Measurements from ENCODE around the gene SNN.

SNN gene

GRCh38 chr16:11642765-11643116 lies 25.5 kb upstream of the SNN start:
- no peak for DNase-seq (ENCODE audit: low spot score)

DNA sequence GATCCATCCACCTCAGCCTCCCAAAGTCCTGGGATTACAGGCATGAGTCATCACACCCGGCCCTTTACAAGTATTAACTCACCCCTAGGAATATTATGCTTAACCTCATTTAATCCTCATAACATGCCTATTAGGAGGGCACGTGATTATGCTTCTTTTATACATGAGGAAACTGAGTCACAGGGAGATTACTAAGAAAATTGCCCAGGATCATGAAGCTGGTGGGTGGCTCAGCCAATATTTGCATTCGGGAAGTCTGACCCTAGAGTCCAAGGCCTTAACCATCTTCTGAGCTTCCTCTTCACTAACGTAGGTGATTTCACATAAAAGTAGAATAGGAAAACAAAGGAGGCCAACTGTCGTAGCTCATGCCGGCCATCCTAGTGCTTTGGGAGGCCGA lies 19.0 kb upstream of the SNN start:
- Histone ChIP-seq H3K14ac (ENCODE audit: low read length) (no peak overlapping the region), H3K4me1 (ENCODE audit: control insufficient read depth in 2 of 2, insufficient read depth in 1 of 2, low read depth in 1 of 2, low read length in 2 of 2) (no peaks in the 10 kb centered on the region), H3K79me1 (ENCODE audit: low read depth, low read length) (no peaks in the 10 kb centered on the region), H2BK12ac (ENCODE audit: low read length) (no peak overlapping the region), H3K27ac (replicated peaks; ENCODE audit: low read length) (no peak overlapping the region), H3K36me3 (replicated peaks in 1 of 2; ENCODE audit: control insufficient read depth in 2 of 2, insufficient read depth in 2 of 2, low read length in 2 of 2) (no peaks in the 10 kb centered on the region), H2BK15ac (ENCODE audit: low read length) (no peak overlapping the region), H3K4ac (ENCODE audit: low read length) (no peak overlapping the region), H3K27me3 (ENCODE audit: control insufficient read depth in 3 of 3, insufficient read depth in 3 of 3, low read depth in 1 of 3, low read length in 3 of 3) (no peaks in the 10 kb centered on the region), H3K18ac (ENCODE audit: low read length) (no peak overlapping the region), H3K23ac (ENCODE audit: low read depth, low read length, poor library complexity) (no peak overlapping the region), H4K8ac (ENCODE audit: low read depth, low read length) (no peak overlapping the region), H3K4me3 (ENCODE audit: low read length in 2 of 2) (no peak overlapping the region), H4K91ac (ENCODE audit: low read depth, low read length, poor library complexity) (no peak overlapping the region), H2AK5ac (ENCODE audit: low read depth, low read length) (no peak overlapping the region), H3K9ac (ENCODE audit: low read depth, low read length, poor library complexity) (no peak overlapping the region), H2BK5ac (ENCODE audit: low read length) (no peak overlapping the region), H2AFZ (ENCODE audit: low read length) (no peak overlapping the region), H3K4me2 (ENCODE audit: insufficient read depth, low read length, poor library complexity, severe bottlenecking) (no peak overlapping the region), H3K9me3 (replicated peaks in 1 of 2; ENCODE audit: control insufficient read depth in 2 of 2, insufficient read depth in 1 of 2, low read depth in 1 of 2, low read length in 2 of 2) (no peaks in the 10 kb centered on the region), H2BK120ac (ENCODE audit: low read depth, low read length) (no peak overlapping the region)
- no peak for DNase-seq (ENCODE audit: low spot score)
- WGBS, 2 donors (ENCODE audit: extremely low coverage in 2 of 2, insufficient read length in 2 of 2, insufficient replicate concordance in 1 of 2) = no CpG with 5 or more reads among the region's 7 CpGs

More at GRCh38 chr16:11642765-11643116, 25.5 kb upstream of the SNN start:
- Histone ChIP-seq H3K18ac (ENCODE audit: low read length) (no peak overlapping the region), H2BK12ac (ENCODE audit: low read length) (no peak overlapping the region), H3K79me1 (ENCODE audit: low read depth, low read length) (no peaks in the 10 kb centered on the region), H3K9me3 (replicated peaks in 1 of 2; ENCODE audit: control insufficient read depth in 2 of 2, insufficient read depth in 1 of 2, low read depth in 1 of 2, low read length in 2 of 2) (no peaks in the 10 kb centered on the region), H3K36me3 (replicated peaks in 1 of 2; ENCODE audit: control insufficient read depth in 2 of 2, insufficient read depth in 2 of 2, low read length in 2 of 2) (no peaks in the 10 kb centered on the region), H3K27me3 (ENCODE audit: control insufficient read depth in 3 of 3, insufficient read depth in 3 of 3, low read depth in 1 of 3, low read length in 3 of 3) (no peaks in the 10 kb centered on the region), H3K27ac (replicated peaks; ENCODE audit: low read length) (no peak overlapping the region), H3K14ac (ENCODE audit: low read length) (no peak overlapping the region), H4K91ac (ENCODE audit: low read depth, low read length, poor library complexity) (no peak overlapping the region), H2BK120ac (ENCODE audit: low read depth, low read length) (no peak overlapping the region), H2BK15ac (ENCODE audit: low read length) (no peak overlapping the region), H3K4me3 (ENCODE audit: low read length in 2 of 2) (peak overlapping the region in 1 of 2 donors; percentile 12), H2BK5ac (ENCODE audit: low read length) (no peak overlapping the region), H2AK5ac (ENCODE audit: low read depth, low read length) (no peak overlapping the region), H4K8ac (ENCODE audit: low read depth, low read length) (no peak overlapping the region), H3K4me1 (ENCODE audit: control insufficient read depth in 2 of 2, insufficient read depth in 1 of 2, low read depth in 1 of 2, low read length in 2 of 2) (peaks cover 10% of the 10 kb centered on the region in 2 donors), H2AFZ (ENCODE audit: low read length) (no peak overlapping the region), H3K4me2 (ENCODE audit: insufficient read depth, low read length, poor library complexity, severe bottlenecking) (no peak overlapping the region), H3K9ac (ENCODE audit: low read depth, low read length, poor library complexity) (no peak overlapping the region), H3K23ac (ENCODE audit: low read depth, low read length, poor library complexity) (no peak overlapping the region), H3K4ac (ENCODE audit: low read length) (no peak overlapping the region)
- WGBS, 2 donors (ENCODE audit: extremely low coverage in 2 of 2, insufficient read length in 2 of 2, insufficient replicate concordance in 1 of 2) = no CpG with 5 or more reads among the region's 4 CpGs

DNA sequence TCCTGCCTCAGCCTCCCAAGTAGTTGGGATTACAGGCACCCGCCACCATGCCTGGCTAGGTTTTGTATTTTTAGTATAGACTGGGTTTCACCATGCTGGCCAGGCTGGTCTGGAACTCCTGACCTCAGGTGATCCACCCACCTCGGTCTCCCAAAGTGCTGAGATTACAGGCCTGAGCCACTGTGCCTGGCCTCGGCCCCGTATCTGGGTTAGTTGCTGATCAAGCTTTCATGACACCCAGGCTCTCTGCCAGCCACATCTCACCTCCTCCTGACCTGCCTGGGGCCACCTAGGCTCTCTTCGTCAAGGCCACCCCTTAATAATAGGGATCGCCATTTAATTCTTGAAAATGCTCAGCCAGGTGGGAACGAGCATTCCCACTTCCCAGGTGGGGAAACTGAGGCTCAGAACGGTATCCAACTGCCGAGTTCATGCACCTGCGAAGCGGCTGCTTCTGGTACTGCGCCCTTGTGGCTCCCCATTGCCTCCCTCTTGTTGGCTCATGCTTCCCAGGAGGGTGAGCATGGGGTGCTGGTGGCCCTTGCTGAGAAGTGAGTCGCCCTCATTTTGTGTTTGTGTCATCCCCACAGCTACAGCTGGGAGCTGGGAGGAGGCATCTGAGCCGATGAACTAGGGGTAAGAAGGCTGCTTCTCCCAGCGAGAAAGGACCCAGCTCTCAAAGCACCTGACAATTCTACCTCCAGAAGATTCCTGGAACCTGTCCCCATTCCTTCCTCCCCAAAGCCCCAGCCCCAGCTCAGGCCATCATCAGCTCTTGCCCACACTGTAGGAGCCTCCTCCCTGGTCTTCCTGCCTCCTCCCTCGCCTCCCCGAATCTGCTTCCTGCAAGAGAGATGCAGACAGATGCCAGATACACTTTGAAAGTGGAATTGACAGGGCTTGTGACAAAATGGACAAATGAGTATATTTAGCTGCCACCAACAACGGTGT lies 17.3 kb upstream of the SNN start:
- WGBS, 2 donors (ENCODE audit: extremely low coverage in 2 of 2, insufficient read length in 2 of 2, insufficient replicate concordance in 1 of 2) = no CpG with 5 or more reads among the region's 18 CpGs
- Histone ChIP-seq H3K23ac (ENCODE audit: low read depth, low read length, poor library complexity) (no peak overlapping the region), H3K36me3 (replicated peaks in 1 of 2; ENCODE audit: control insufficient read depth in 2 of 2, insufficient read depth in 2 of 2, low read length in 2 of 2) (no peaks in the 10 kb centered on the region), H2BK120ac (ENCODE audit: low read depth, low read length) (no peak overlapping the region), H3K4me2 (ENCODE audit: insufficient read depth, low read length, poor library complexity, severe bottlenecking) (no peak overlapping the region), H2AFZ (ENCODE audit: low read length) (no peak overlapping the region), H3K4me3 (ENCODE audit: low read length in 2 of 2) (no peak overlapping the region), H4K91ac (ENCODE audit: low read depth, low read length, poor library complexity) (no peak overlapping the region), H2BK12ac (ENCODE audit: low read length) (no peak overlapping the region), H3K18ac (ENCODE audit: low read length) (no peak overlapping the region), H2AK5ac (ENCODE audit: low read depth, low read length) (no peak overlapping the region), H4K8ac (ENCODE audit: low read depth, low read length) (no peak overlapping the region), H3K27ac (replicated peaks; ENCODE audit: low read length) (no peak overlapping the region), H3K27me3 (ENCODE audit: control insufficient read depth in 3 of 3, insufficient read depth in 3 of 3, low read depth in 1 of 3, low read length in 3 of 3) (no peaks in the 10 kb centered on the region), H3K79me1 (ENCODE audit: low read depth, low read length) (no peaks in the 10 kb centered on the region), H2BK5ac (ENCODE audit: low read length) (no peak overlapping the region), H3K4ac (ENCODE audit: low read length) (no peak overlapping the region), H3K9ac (ENCODE audit: low read depth, low read length, poor library complexity) (no peak overlapping the region), H3K9me3 (replicated peaks in 1 of 2; ENCODE audit: control insufficient read depth in 2 of 2, insufficient read depth in 1 of 2, low read depth in 1 of 2, low read length in 2 of 2) (no peaks in the 10 kb centered on the region), H2BK15ac (ENCODE audit: low read length) (no peak overlapping the region), H3K14ac (ENCODE audit: low read length) (no peak overlapping the region), H3K4me1 (ENCODE audit: control insufficient read depth in 2 of 2, insufficient read depth in 1 of 2, low read depth in 1 of 2, low read length in 2 of 2) (no peaks in the 10 kb centered on the region)
- DNase-seq (ENCODE audit: low spot score) = no peak

DNA sequence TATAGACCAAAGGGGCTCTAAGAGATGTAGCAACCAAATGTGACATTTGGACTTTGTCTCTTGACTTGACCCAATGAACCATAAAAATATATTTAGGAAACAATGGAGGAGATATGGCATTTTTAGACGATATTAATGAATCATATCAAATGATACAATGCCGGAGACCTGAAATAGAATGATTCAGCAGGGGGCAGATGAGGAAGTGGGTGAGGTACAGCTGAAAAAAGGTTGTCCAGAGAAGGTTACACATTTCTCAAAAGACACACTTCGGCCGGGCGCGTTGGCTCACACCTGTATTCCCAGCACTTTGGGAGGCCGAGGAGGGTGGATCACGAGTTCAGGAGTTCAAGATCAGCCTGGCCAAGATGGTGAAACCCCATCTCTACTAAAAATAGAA lies 16.5 kb upstream of the SNN start:
- DNase-seq (ENCODE audit: low spot score) = no peak
- Histone ChIP-seq H2BK15ac (ENCODE audit: low read length) (no peak overlapping the region), H3K14ac (ENCODE audit: low read length) (no peak overlapping the region), H3K9ac (ENCODE audit: low read depth, low read length, poor library complexity) (no peak overlapping the region), H3K9me3 (replicated peaks in 1 of 2; ENCODE audit: control insufficient read depth in 2 of 2, insufficient read depth in 1 of 2, low read depth in 1 of 2, low read length in 2 of 2) (no peaks in the 10 kb centered on the region), H3K27me3 (ENCODE audit: control insufficient read depth in 3 of 3, insufficient read depth in 3 of 3, low read depth in 1 of 3, low read length in 3 of 3) (no peaks in the 10 kb centered on the region), H3K36me3 (replicated peaks in 1 of 2; ENCODE audit: control insufficient read depth in 2 of 2, insufficient read depth in 2 of 2, low read length in 2 of 2) (no peaks in the 10 kb centered on the region), H3K4ac (ENCODE audit: low read length) (no peak overlapping the region), H2AFZ (ENCODE audit: low read length) (no peak overlapping the region), H3K18ac (ENCODE audit: low read length) (no peak overlapping the region), H2BK120ac (ENCODE audit: low read depth, low read length) (no peak overlapping the region), H3K79me1 (ENCODE audit: low read depth, low read length) (no peaks in the 10 kb centered on the region), H3K23ac (ENCODE audit: low read depth, low read length, poor library complexity) (no peak overlapping the region), H4K91ac (ENCODE audit: low read depth, low read length, poor library complexity) (no peak overlapping the region), H3K4me3 (ENCODE audit: low read length in 2 of 2) (no peak overlapping the region), H2BK12ac (ENCODE audit: low read length) (no peak overlapping the region), H2BK5ac (ENCODE audit: low read length) (no peak overlapping the region), H3K27ac (replicated peaks; ENCODE audit: low read length) (no peak overlapping the region), H4K8ac (ENCODE audit: low read depth, low read length) (no peak overlapping the region), H2AK5ac (ENCODE audit: low read depth, low read length) (no peak overlapping the region), H3K4me1 (ENCODE audit: control insufficient read depth in 2 of 2, insufficient read depth in 1 of 2, low read depth in 1 of 2, low read length in 2 of 2) (no peaks in the 10 kb centered on the region), H3K4me2 (ENCODE audit: insufficient read depth, low read length, poor library complexity, severe bottlenecking) (no peak overlapping the region)
- WGBS, 2 donors (ENCODE audit: extremely low coverage in 2 of 2, insufficient read length in 2 of 2, insufficient replicate concordance in 1 of 2) = no CpG with 5 or more reads among the region's 8 CpGs
